HG02759 (cell line): Measurements from ENCODE around the gene TBC1D10A.
"Not testable (repeated sequence)": the region's sequence is repeated elsewhere in the genome, so short reads cannot be mapped to it uniquely, and the experiment has no call there.

ENCODE experiments used
- ATAC-seq: cut with Tn5 transposase; IDR thresholded peaks from one replicate; pipeline ENCODE4 v1.9.1; 2021; ENCODE audit warnings: mild to moderate bottlenecking, moderate library complexity; ENCODE audit not compliant: unreplicated experiment

TBC1D10A gene

DNA sequence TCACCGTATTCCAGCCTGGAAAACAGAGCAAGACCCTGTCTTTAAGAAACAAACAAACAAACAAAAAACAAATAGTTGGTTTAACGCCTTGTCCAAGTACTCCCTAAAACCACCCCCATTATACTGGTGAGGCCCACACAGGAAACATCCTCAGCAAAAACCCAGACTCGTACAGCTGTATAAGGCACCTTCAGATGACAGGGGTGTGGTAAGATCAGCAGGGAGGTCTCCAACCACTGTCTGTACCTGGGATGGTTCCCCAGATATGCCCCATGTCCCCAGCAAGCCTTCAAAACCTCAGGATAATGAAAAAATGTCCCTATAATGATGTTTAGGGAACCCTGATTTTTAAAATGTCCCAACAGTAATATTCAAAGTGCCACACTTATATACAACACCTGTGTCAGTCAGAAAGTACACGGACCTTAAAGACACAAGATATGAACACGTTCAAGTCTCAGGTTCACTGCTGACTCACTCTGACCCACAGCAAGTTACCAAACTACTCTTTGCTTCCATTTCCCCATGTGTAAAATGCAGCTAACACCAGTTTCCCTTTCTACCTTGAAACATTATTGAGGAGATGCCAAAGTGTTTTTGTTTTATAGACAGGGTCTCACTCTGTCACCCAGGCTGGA, 20.6 kb upstream of the TBC1D10A start:
- no peak for ATAC-seq

DNA sequence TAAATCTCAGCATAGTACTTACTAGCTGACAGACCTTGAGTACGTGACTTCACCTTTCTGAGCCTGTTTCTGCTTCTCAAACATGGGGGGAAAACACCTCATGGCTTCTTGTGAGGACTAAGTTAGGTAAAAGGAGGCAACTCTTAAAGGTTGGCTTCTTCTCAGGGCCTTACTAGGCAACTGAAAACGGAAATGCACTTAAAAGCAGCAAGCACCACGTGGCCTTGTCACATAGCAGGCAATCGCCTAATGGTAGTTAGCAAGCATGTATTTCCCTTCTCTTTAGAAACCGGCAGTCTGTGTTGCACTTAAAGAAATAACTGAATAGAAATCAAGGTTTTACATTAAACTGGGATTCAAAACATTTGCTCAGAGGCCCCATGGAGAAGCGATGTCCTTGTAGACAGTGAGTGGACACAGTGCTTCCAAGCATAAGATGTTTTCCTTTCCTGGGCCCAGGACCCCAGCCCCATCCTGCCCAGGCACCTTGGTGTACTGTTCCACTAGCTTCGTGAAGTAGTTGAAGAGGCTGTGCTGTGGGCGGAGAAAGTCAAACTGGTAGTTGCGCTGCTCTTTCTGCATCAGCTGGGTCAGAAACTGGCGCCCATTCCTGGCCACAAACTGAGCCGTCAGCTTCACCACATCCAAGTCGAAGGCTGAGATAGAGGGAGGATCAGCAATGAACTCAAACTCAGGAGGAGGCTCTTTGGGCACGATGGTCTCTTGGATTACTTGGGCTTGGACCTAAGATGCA, 17.9 kb upstream of the TBC1D10A start:
- no peak for ATAC-seq

DNA sequence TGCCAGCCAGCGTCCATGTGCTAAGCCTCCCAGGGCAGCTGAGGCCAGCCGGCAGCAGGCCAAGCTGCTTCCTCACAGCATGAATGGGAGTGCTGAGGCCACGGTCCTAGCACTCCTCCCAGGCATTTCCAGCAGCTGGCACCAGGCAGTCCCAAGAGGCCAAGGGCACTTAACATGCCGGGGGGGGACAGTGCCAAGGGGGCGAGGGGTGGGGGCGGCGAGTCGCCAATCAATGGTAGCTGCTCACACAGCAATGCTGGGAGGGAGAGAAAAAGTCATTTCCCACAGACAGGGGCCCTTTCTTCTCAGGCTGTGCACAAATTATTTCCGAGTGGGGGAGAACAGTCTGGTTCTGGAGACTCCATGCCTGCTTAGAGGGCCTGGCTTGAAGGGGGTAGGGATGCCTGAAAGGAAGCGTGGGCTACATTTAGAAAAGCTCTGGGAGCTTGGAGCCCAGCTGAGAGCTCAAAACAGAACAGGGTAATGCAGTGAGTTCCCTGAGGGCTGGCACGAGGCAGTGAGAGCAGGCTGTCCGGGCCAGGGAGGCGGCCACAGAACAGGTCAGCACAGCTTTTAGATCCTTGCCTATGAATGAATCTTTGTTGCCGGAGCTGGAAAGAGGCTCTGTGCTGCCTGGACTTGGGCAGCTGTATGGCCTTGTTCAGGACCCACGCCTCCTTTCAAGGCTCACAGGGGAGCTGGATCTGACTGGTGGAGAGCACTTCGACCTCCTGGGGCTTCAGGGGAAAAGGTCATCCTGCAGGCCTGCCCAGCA, 14.4 kb upstream of the TBC1D10A start:
- ATAC-seq, result no peak

DNA sequence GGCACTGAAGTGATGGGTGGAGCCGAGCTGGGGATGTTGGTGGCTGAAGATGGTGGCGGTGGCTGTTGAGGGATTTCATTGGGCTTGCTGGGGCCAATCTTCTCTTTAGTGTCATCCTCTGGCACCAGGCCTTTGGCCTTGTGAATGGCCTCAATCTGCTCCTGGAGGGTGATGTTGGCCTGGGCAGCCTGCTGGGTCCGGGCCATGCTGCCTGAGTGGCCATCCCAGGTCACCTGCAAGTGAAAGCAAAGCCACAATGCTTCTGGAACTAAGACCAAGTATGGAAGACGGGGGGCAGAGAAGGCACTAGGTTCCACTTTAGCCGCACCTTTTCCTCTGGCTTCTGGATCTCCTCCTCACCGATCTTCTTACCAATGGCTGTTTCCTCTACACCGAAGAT, 12.1 kb upstream of the TBC1D10A start:
- no peak for ATAC-seq

DNA sequence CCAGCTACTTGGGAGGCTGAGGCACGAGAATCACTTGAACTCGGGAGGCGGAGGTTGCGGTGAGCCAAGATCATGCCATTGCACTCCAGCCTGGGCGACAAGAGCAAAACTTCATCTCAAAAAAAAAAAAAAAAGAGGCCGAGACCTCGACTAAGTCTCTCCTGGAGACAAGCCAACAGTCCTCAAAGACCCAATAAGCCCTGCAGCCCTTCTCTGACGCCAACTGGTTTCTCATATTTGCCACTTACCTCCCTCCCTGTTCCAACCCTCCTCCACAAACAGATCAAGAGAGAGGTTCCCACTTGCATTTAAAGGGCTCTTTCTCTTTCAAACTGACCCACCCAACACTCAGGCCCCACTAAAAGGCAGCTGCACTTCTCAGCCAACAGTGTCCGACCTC, 11.6 kb upstream of the TBC1D10A start:
- not testable (repeated sequence) for ATAC-seq

DNA sequence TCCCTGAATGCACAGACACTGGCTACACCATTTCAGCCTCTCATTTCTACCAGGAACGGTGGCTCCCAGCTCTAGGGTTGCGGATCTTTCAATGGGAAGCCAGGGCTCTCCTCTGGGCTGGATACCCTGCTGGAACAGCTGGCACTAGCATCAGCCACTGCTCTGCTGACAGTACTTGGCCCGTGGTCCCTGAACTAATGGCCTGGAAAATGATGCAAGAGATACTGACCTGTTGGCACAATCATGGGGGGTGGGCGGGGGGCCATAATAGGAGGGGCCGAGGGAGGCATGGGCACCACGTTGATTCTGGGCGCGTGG, 10.7 kb upstream of the TBC1D10A start:
- ATAC-seq, result no peak

DNA sequence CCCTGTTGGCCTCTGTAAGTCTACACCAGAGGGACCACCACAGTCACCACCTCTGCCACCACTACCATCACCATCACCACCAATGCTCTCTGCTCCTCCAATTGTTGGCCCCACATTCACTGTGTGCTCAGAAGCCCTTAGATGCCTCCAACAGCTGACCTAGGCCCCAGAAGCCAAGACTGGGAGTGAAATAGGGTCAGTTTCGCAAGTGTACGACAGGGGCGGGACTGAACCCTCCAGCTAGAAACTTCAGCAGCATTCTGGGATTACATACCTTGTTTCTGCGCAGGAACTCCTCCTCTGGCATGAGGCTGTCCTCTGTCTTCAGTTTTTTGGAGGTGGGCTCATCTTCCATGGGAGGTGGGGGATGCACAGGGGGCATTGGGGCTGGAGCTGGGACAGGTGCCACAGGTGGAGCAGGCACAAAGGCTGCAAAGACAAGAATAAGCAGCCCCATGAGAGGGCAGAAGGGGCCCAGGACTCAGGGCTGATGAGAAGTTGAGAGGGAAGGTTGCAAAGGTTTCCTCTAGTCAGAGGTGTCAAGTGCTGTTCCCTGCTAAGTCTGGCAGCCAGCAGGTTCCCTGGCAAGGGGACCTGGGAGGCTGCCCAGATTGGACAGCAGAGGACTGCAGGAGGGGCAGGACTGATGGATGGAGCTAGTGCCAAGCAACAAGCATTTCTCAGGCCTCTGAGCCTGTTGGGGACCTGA, 10.2 kb upstream of the TBC1D10A start:
- no peak for ATAC-seq

DNA sequence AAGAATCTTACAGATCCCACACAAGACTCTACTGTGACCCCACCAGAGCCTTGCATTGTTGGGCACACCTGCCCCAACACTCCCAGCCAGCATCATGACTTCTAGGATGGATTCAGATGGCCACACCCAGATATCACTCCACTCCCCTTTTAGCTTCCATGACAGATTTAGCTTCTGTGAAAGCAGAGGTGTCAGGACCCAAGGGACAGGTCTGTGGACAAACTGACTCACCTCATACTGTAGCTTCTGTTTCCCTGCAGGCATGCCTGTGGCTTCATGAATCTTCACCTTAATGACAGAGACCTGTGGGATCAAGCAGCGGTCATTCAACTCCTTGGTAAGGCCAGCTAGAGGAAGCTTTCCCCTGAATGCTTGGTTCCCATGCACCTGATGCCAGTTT, 8.5 kb upstream of the TBC1D10A start:
- ATAC-seq, result no peak

DNA sequence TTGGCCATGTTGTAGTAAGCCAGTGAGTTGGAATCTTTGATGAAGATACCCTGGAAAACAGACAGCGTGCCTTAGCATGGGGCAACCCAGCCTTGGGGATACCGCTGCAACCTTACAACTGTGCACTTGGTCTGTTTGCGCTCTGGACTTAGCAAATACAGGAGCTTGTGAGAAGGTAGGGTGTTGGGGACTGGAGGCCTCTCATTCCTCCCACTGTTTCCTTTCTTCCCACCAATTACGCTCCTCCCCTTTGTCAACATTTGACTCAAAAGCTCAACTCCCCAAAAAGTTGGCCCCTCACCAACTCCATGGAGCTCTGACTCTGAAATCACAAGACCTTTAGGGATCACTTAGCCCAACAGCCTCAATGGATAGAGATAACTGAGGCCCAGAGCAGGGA, 7.9 kb upstream of the TBC1D10A start:
- ATAC-seq, result no peak

DNA sequence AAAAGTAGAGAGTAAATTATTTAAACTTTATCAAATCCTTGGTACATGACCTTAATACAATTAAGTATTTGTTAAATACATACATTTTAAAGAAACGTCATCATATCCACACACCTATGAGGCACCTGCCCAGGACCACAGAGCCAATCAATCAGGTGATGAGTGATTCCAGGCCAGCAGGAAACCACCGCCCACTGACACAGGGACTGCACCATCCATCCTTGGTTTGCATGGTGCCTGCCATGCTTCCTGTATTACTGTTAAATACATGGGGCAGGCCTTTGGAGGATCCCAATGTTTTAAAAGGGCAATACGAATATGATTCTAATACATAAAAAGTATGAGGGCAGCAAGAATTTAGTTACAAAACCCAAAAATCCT, 7.0 kb upstream of the TBC1D10A start:
- ATAC-seq, result no peak

DNA sequence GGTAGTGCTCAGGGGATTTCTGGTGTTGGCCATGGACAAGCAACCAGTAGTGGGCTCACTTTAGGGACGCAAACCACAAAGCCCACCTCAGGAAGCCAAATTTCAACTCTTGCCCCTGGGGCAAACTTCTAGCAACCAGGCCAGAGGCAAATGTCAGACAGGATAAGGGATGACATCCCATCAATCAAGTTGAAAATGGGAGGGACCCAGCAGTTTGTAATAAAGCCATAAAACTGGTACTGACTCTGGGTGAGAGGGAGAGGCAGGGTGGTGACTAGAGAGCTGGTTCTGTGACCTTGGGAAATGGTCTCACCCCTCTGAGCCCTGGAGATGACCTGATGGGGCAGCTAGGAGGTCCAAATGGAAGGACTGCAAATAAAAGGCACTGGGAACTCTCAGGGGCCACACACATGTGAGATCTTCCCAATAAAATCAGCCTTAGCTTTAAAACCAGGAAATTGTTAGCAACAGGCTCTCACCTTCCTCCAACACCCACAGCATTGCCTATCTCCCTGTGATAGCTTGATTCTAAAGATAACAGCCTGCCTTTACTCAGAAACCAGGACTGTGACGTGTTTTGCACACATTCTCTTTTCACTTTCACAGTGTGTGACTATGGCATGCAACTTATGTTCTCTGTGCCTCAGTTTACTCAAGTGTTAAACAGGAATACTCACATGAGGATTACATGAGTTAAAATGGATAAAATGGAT, 6.4 kb upstream of the TBC1D10A start:
- ATAC-seq, result no peak

DNA sequence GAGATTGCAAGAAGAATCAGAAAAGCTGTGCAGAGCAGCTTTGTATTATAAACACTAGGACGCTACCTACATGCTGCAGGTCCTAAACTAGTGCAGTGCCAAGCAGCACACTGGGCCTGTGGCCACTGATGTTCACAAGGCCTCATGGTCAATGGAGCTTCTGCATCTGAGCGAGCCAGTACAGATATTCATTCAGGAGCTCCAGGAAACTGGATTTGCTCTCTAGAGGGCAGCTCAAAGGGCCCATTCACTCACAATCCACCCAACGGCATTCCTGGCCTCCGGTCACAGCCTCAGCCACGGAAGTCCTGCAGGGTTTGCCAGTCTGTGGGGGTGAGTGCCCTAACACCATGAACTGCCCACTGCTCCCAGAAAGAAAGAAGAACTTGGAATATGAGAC, 5.8 kb upstream of the TBC1D10A start:
- ATAC-seq, result no peak

DNA sequence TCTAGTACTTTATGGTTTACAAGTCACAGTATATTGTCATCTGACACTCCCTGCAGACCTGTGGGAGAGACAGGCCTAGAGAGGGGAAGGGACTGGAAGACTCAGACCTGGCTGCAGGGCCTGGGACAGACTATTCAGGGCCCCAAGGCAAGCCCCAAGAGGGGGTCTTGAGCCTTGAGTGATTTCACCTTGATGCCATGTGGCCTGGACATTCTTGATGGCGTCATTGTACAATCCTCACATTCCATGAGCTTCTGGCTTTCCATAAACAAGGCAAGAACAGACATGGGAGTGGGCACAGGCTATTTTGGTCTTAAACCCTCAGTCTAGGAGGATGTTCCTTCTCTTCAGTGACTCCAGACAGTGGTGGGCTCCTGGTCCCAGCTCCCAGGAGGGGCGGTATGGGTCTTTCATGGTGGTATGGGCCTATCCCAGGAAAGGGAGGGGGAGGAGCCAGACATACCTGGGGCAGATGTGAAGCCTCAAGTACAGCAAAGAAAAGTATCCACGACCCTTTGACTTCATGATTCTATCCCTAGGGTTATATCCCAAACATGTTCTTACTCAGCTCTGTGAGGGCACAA, 1.8 kb upstream of the TBC1D10A start:
- no peak for ATAC-seq

DNA sequence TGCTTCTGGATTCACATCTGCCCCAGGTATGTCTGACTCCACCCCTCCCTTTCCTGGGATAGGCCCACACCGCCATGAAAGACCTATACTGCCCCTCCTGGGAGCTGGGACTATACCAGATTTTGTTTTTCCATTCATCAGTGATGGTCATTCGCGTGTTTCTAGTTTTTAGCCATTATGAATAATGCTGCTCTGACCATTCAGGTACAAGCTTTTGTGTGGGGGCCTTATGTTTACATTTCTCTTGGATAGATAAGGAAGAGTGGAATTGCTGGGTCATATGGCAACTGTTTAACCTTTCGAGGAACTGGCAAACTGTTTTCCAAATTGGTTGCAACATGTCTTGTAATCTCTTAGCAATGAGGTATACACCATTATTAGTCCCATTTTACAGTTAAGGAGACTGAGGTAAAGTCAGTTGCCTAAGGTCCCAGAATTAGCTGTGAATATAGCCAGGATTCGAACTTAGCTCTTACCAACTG, 1.2 kb upstream of the TBC1D10A start:
- ATAC-seq, result no peak

DNA sequence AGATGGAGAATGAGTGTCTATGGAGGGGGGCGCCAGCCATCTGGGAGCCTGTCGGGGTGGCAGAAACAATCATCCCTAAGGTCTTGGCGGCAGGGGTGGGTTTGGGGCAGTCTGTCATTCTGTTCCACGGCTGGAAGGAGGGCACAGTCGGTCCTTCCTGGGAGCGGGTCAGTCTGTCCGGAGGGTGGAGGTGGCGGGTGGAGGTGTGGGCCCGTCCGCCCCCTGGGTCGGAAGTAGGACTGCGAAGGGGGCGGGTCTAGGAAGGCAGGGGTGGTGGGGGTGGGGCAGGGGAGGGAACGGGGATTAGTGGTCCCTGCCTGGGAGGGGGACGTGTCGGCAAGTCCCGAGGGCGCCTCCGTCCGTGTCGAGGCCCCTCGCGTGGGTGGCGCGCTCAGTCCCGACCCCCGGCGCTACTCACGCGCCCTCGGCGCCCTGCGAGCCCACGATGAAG, 461 bp downstream of the TBC1D10A start:
- peak; percentile 30 for ATAC-seq

DNA sequence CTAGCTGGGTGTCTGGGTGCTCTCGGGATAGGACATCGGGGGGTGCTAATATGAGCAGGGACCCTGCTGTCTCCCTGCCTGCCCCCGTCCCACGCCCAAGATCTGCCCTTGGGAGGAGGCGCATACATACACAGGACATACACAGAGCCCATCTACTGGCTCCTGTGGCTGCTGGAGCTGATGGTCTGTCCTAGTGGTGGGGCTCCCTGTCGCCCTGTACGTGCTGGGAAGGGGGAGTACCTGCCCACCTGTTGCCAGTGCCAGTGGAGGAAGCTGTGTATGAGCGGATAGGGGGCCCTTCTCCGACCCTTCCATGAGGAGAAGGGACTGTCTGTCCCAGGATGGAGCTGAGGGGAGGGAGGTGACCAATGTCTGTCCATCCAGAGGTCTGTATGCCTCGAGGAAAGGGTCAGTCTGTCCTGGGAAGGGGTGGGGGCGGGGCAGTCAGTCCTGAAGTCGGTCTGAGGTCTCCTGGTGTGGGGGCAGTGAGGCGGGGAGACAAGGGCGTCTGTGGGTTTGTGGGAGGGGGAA, 952 bp downstream of the TBC1D10A start:
- ATAC-seq, result no peak

DNA sequence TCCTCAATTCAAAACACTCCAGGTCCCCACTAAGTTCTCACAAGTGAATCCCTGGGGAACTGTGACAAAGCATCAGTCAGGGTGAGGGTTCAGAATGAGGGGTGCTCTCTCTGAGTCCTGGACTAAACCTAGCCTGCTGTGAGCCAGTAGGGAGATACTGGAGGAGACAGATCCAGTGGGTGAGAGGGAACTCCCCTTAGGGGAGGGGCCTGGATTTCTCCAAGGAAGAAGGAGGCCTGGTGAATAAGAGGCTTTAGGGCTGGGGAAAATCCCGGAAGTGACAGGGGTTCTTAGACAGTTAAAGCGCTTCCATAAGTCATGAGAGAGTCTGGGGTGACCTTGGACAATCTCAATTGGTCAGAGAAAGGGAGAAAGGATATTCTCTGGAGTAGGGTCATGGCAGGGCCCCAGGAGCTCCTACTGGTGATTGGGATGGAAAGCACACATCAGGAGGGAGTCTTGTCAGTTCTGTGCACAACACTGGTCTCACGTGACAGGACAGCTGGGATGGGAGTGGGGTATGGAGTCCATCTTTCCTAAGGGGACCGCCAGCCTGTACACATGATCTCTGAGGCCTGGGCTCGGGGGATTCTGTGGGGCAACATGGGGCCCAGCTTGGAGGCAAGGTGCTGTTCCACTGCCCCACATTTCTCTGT, 1.5 kb downstream of the TBC1D10A start:
- no peak for ATAC-seq

DNA sequence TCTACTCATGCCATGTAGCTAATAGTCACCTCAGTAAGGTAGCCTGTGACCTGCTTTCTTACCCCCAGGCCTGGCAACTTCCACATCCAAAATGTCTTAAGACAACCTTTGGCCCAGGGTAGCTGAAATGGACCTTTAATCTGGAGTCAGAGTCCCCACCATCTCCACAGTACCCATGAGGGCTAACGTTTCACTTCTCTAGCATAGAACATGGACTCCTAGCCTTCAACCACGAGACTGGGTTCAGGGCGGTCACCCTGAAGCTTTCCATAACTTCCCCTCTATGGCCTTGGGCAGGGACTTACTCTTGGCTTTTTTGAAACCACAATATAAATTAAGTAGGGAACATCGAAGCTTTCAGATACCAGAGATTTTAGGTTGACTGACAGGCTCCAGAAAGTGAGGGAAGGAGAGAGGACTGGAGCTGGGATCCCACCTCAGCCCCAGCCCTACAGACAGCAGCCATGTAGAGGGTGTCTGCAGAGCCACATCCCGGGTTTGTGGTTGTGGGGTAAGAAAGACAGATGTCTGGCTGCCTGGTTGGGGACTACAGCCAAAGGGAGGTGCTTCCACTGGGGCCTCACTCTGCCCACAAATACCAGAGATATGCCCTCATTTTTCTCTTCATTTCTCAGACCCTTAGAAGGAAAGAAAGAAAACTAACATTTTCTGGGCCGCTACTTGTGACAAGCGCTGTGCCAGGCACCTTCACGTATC, 2.6 kb downstream of the TBC1D10A start:
- ATAC-seq, result no peak

DNA sequence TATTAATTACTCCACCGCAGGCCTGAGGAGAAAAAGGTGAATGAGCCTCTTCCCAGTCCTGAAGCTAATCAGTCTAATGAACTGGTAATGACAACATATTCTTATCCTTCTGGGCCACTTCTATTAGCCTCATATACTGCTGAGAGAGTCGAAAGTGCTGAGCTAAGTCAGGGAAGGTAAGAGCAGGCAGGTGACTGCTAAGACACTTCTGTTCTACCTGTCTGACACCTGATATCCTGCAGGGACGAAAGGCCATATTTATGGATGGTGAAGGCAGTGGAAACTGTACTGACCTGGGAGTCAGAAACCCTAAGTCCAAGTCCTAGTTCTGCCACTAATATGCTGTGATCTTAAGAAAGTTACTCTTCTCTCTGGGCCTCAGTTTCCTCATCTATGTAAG, 3.5 kb downstream of the TBC1D10A start:
- no peak for ATAC-seq
